ENCODE results near the gene FKBP4.

DNA sequence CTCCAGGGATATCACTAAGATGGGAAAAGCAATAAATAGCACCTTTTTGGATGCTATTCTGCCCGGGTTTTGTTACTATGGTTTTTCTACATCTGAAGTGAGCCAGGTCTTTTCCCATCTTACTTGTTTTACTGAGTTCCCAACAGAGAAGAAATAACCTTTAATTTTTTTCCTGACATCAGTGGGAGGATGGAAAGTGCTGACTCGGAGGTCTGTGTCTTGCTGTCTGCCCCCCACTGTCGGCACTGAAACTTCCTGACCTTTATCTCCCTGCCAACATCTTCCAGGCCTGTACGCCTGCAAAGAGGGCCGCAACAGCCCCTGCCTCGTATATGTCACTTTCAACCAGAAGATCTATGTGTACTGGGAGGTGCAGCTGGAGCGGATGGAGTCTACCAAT, 28.7 kb downstream of the FKBP4 start:
- TF ChIP-seq, protein P1, sequence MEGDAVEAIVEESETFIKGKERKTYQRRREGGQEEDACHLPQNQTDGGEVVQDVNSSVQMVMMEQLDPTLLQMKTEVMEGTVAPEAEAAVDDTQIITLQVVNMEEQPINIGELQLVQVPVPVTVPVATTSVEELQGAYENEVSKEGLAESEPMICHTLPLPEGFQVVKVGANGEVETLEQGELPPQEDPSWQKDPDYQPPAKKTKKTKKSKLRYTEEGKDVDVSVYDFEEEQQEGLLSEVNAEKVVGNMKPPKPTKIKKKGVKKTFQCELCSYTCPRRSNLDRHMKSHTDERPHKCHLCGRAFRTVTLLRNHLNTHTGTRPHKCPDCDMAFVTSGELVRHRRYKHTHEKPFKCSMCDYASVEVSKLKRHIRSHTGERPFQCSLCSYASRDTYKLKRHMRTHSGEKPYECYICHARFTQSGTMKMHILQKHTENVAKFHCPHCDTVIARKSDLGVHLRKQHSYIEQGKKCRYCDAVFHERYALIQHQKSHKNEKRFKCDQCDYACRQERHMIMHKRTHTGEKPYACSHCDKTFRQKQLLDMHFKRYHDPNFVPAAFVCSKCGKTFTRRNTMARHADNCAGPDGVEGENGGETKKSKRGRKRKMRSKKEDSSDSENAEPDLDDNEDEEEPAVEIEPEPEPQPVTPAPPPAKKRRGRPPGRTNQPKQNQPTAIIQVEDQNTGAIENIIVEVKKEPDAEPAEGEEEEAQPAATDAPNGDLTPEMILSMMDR (IDR thresholded peaks at IDR 0.05), result no peak
- no peak for TF ChIP-seq ZFX (IDR thresholded peaks at IDR 0.05; ENCODE audit: borderline replicate concordance)

Measured in 22Rv1 (cell line).